ENCODE results near the gene CYS1. TPM values are rescaled to one million over a fixed set of nuclear protein-coding genes. Genes with fewer than 3 reads are reported as not detected.

Gene CYS1
- total RNA-seq, 2 experiments from 2014 or later: 0.75 TPM; not detected in 1

GRCh38 chr2:10087360-10087759, 7.1 kb upstream of the CYS1 start:
- Mint-ChIP-seq H3K27ac (no peak overlapping the region), H3K36me3 (peaks cover 8% of the 10 kb centered on the region), H3K27me3 (peaks cover 88% of the 10 kb centered on the region), H3K4me3 (no peak overlapping the region), H3K4me1 (peaks cover 10% of the 10 kb centered on the region), H3K9me3 (ENCODE audit: low read depth) (no peaks in the 10 kb centered on the region)
- DNase-seq (no peak), ATAC-seq (no peak)
- CTCF ChIA-PET: interaction anchor here (1.2 to 9.1 kb wide), 3 partner anchors 10 to 27 kb away, joined by 3 to 117 read pairs (median 8); no protein-coding TSS in a partner anchor

GRCh38 chr2:10086950-10087349, 6.7 kb upstream of the CYS1 start:
- H3K27me3 Mint-ChIP-seq: peaks cover 88% of the 10 kb centered on the region
- H3K4me3 Mint-ChIP-seq: no peak overlapping the region
- no peaks in the 10 kb centered on the region for H3K9me3 Mint-ChIP-seq (ENCODE audit: low read depth)
- H3K36me3 Mint-ChIP-seq: peaks cover 4% of the 10 kb centered on the region
- ATAC-seq: no peak
- no peak overlapping the region for H3K27ac Mint-ChIP-seq
- no peak for DNase-seq
- H3K4me1 Mint-ChIP-seq: peaks cover 6% of the 10 kb centered on the region
- CTCF ChIA-PET: interaction anchor here (1.2 to 9.1 kb wide), 3 partner anchors 10 to 27 kb away, joined by 3 to 117 read pairs (median 8); no protein-coding TSS in a partner anchor

DNA sequence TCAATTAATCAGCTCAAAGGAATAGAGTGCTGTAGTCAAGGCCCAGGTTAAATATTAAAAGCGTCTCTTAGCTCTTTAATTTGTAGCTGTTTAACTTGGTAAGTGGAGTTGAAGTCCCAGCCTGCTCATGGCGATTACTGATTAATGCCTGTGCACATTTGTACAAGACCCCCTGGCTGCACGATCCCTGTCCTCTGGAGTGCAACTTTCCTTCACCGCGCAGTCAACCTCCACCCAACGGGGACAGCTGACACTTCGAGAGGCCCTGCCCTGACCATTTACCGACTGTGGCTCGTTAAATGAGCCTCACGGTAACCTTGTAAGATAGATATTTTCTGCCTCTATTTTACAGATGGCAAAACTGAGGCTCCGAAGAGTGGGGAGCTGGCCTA, 5.5 kb upstream of the CYS1 start:
- no peak for ATAC-seq
- H3K36me3 Mint-ChIP-seq: no peaks in the 10 kb centered on the region
- H3K4me3 Mint-ChIP-seq: no peak overlapping the region
- peaks cover 8% of the 10 kb centered on the region for H3K4me1 Mint-ChIP-seq
- no peak overlapping the region for H3K27ac Mint-ChIP-seq
- DNase-seq: no peak
- CTCF ChIA-PET: interaction anchor here (1.2 to 9.1 kb wide), 4 partner anchors 12 to 350 kb away, joined by 3 to 117 read pairs (median 10); no protein-coding TSS in a partner anchor
- H3K27me3 Mint-ChIP-seq: peaks cover 88% of the 10 kb centered on the region
- H3K9me3 Mint-ChIP-seq (ENCODE audit: low read depth): no peaks in the 10 kb centered on the region

DNA sequence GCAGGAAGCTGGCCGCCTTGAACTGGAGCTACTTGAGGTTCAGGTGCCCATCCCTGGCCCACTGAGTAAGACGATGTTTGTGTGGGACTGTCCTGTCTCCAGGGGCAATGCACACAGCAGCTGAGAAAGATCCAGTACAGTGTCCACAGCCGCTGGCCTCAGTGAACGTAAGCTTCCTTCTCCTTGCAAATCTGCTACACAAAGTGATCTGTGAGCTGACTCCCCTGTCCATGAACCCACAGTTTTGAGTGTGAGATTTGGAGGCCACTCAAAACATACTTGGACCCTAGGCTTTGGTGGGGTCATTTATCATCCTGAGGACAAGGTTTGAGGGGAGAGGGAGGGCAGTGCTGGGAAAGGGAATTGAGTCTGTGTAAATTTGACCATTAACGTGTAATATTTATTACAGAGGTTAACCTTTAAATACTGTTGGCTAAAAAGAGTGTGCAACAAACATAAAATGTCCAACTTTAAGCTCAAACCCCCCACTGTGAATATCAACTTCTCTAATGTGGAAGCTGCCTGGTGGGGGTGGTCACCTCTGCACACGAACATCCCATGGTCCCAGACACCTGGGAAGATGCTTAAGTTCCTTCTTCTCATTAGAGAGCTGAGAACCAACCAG, 4.9 kb upstream of the CYS1 start:
- peaks cover 83% of the 10 kb centered on the region for H3K27me3 Mint-ChIP-seq
- H3K4me3 Mint-ChIP-seq: no peak overlapping the region
- no peak overlapping the region for H3K27ac Mint-ChIP-seq
- H3K36me3 Mint-ChIP-seq: no peaks in the 10 kb centered on the region
- no peak for ATAC-seq
- no peaks in the 10 kb centered on the region for H3K9me3 Mint-ChIP-seq (ENCODE audit: low read depth)
- CTCF ChIA-PET: interaction anchor here (0.8 to 9.1 kb wide), 5 partner anchors 12 to 350 kb away, joined by 3 to 117 read pairs (median 4); no protein-coding TSS in a partner anchor
- DNase-seq: no peak
- peaks cover 8% of the 10 kb centered on the region for H3K4me1 Mint-ChIP-seq

GRCh38 chr2:10084223-10084865, 4.1 kb upstream of the CYS1 start:
- no peak for DNase-seq
- H3K4me1 Mint-ChIP-seq: peaks cover 8% of the 10 kb centered on the region
- H3K27me3 Mint-ChIP-seq: peaks cover 75% of the 10 kb centered on the region
- ATAC-seq: no peak
- no peaks in the 10 kb centered on the region for H3K9me3 Mint-ChIP-seq (ENCODE audit: low read depth)
- CTCF ChIA-PET: interaction anchor here (0.8 to 9.1 kb wide), 4 partner anchors 13 to 351 kb away, joined by 3 to 117 read pairs (median 10); no protein-coding TSS in a partner anchor
- no peak overlapping the region for H3K27ac Mint-ChIP-seq
- H3K36me3 Mint-ChIP-seq: no peaks in the 10 kb centered on the region
- no peak overlapping the region for H3K4me3 Mint-ChIP-seq

DNA sequence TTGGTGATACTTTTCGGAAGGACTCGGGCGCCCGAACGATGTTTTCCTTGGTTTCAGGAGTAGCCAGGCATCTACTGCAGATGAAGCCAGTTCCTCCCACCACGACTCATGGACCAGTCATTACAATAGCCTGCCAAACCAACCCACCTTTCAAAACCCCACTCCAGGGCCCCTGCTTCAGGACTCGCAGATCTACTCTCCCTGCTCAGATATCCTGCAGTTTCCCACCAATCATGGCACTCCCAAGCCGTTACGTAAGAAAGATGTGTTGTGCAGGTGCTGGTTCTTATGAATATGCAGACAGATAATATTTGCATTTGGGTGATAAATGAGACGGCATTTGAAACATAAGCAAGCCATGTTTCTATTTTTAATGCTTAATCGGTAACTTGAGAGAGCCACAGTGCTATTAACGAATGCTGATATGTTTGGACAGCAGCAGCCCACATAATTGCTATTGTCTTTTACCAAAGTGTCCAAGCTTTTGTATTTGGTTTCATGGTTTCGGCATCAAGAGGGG, 3.5 kb upstream of the CYS1 start:
- ATAC-seq: no peak
- H3K4me3 Mint-ChIP-seq: no peak overlapping the region
- H3K4me1 Mint-ChIP-seq: peaks cover 11% of the 10 kb centered on the region
- H3K27me3 Mint-ChIP-seq: peaks cover 78% of the 10 kb centered on the region
- no peaks in the 10 kb centered on the region for H3K9me3 Mint-ChIP-seq (ENCODE audit: low read depth)
- no peaks in the 10 kb centered on the region for H3K36me3 Mint-ChIP-seq
- CTCF ChIA-PET: interaction anchor here (1.0 to 9.1 kb wide), 6 partner anchors 11 to 351 kb away, joined by 4 to 117 read pairs (median 12); no protein-coding TSS in a partner anchor
- DNase-seq: no peak
- no peak overlapping the region for H3K27ac Mint-ChIP-seq

DNA sequence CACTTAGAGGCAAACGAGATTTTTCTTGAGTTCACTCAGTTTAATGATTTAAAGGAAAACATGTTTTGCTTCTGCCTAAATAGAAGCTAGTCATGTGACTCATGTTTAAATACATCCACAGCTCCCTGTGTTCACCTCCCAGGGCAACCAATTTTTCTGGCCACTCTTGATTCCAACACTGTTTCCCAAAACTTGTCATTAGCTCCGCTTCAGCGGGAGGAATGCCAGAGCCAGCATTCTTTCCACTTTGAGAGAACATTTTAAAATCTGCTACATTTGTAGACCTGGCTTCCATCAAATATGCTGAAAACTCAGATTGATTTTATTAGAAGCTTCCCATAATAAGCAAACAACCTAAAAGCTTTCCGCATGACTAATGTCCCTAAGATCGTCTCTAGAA, 2.8 kb upstream of the CYS1 start:
- CTCF ChIA-PET: interaction anchor here (0.9 to 2.8 kb wide), 8 partner anchors 9 to 352 kb away, joined by 3 to 32 read pairs (median 4); no protein-coding TSS in a partner anchor
- Mint-ChIP-seq H3K27ac (no peak overlapping the region), H3K4me3 (no peak overlapping the region)

GRCh38 chr2:10080536-10081304, 509 bp upstream of the CYS1 start:
- Mint-ChIP-seq H3K9me3 (ENCODE audit: low read depth) (no peaks in the 10 kb centered on the region), H3K27me3 (peaks cover 81% of the 10 kb centered on the region), H3K36me3 (no peaks in the 10 kb centered on the region), H3K4me3 (peak overlapping the region; percentile 59), H3K4me1 (peaks cover 11% of the 10 kb centered on the region), H3K27ac (no peak overlapping the region)
- DNase-seq (no peak), ATAC-seq (peak; percentile 29)
- CTCF ChIA-PET: interaction anchor here (0.6 to 2.8 kb wide), 7 partner anchors 8 to 328 kb away, joined by 3 to 32 read pairs (median 4); no protein-coding TSS in a partner anchor

More for the DNA sequence above, 2.8 kb upstream of the CYS1 start:
- no peak for ATAC-seq
- no peaks in the 10 kb centered on the region for H3K9me3 Mint-ChIP-seq (ENCODE audit: low read depth)
- DNase-seq: no peak
- H3K4me1 Mint-ChIP-seq: peaks cover 11% of the 10 kb centered on the region
- peaks cover 80% of the 10 kb centered on the region for H3K27me3 Mint-ChIP-seq
- no peaks in the 10 kb centered on the region for H3K36me3 Mint-ChIP-seq

DNA sequence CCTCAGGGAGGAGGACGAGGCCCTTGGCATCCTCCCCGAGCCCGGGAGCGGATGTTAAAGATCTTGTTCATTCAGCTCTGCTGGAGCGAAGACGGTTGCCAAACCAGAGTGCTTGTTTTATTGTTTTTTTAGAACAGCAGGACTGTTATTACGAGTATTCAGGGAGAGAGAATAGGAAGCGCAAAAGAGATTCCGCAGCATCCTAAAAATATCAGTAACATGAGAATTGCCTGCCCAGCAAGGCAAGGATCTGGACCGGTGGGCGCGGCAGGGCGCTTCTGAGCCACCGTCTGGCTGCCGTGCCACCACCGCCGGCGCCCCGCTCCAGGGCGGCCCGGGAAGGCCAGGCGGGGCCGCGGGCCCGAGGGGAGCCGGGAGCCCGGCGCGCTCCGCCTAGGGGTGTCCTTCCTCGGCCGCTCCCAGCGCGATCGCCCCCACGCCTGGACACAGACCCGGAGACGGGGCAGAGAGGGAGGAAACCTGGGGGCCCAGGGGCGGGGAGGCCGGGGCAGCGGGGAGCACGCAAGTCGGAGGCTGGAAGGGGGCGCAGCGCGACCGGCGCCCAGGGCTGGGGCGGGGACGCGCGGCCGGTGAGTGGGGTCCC, 843 bp downstream of the CYS1 start:
- no peak overlapping the region for H3K27ac Mint-ChIP-seq
- H3K4me3 Mint-ChIP-seq: peak overlapping the region; percentile 61
- no peaks in the 10 kb centered on the region for H3K9me3 Mint-ChIP-seq (ENCODE audit: low read depth)
- peaks cover 81% of the 10 kb centered on the region for H3K27me3 Mint-ChIP-seq
- ATAC-seq (peak; percentile 41), DNase-seq (no peak)
- H3K4me1 Mint-ChIP-seq: peaks cover 11% of the 10 kb centered on the region
- H3K36me3 Mint-ChIP-seq: no peaks in the 10 kb centered on the region
- CTCF ChIA-PET: interaction anchor here (0.7 to 4.5 kb wide), 8 partner anchors 10 to 356 kb away, joined by 3 to 29 read pairs (median 4); no protein-coding TSS in a partner anchor

- DNase-seq (no peak), ATAC-seq (no peak)
- H3K4me1 Mint-ChIP-seq: peaks cover 16% of the 10 kb centered on the region
- no peak overlapping the region for H3K27ac Mint-ChIP-seq
- no peaks in the 10 kb centered on the region for H3K36me3 Mint-ChIP-seq
- no peaks in the 10 kb centered on the region for H3K9me3 Mint-ChIP-seq (ENCODE audit: low read depth)
- peak overlapping the region; percentile 61 for H3K4me3 Mint-ChIP-seq
- CTCF ChIA-PET: interaction anchor here (0.7 to 4.5 kb wide), 8 partner anchors 11 to 356 kb away, joined by 3 to 29 read pairs (median 4); no protein-coding TSS in a partner anchor
- H3K27me3 Mint-ChIP-seq: peaks cover 81% of the 10 kb centered on the region
These were observed 1.4 kb downstream of the CYS1 start for GRCh38 chr2:10078704-10079265.

DNA sequence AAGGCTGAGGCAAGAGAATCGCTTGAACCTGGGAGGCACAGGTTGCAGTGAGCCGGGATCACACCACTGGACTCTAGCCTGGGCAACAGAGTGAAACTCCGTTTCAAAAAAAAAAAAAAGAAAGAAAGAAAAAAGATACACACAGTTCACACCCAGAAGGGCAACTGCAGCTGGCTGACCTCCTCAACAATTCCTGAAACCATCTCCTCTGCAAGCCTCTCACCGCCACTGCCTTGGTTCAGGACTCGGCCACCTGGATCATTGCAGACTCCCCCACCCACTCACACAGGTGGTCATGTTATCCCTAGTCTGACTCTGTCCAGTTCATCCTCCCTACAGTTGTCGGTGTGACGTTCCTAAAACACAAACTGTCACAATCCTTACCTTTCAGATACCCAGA, 2.2 kb downstream of the CYS1 start:
- H3K4me1 Mint-ChIP-seq: peaks cover 21% of the 10 kb centered on the region
- H3K27ac Mint-ChIP-seq: no peak overlapping the region
- DNase-seq (no peak), ATAC-seq (no peak)
- no peak overlapping the region for H3K4me3 Mint-ChIP-seq
- peaks cover 79% of the 10 kb centered on the region for H3K27me3 Mint-ChIP-seq
- H3K9me3 Mint-ChIP-seq (ENCODE audit: low read depth): no peaks in the 10 kb centered on the region
- CTCF ChIA-PET: interaction anchor here (1.3 to 4.5 kb wide), 3 partner anchors 12 to 20 kb away, joined by 3 to 29 read pairs (median 12); no protein-coding TSS in a partner anchor
- H3K36me3 Mint-ChIP-seq: no peaks in the 10 kb centered on the region

DNA sequence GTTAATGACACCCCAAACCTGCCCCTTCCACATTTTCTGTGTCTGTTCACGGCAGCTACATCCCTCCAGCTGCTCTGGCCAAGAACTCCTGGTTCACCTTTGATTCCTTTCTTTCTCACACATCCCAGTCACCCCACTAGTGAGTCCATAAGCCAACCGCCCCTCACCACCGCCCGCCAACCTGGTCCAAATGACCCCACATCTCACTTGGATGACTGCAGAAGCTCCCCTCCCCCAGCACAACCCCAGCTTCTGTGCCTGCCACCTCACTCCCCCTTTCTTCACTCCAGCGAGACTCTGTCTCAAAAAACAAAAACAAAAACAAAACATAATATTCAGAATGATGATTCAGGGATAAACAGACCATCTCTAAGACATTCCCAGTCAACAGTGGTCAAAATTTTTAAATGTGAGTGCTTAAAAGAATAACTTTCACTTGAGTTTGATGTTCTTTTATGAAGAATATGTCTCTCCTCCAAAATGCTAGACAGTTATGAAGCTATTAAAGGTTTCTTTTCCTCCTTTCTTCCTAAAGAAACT, 3.2 kb downstream of the CYS1 start:
- CTCF ChIA-PET: interaction anchor here (1.0 to 4.5 kb wide), 4 partner anchors 15 to 227 kb away, joined by 3 to 29 read pairs (median 8); no protein-coding TSS in a partner anchor
- H3K27ac Mint-ChIP-seq: no peak overlapping the region
- peaks cover 25% of the 10 kb centered on the region for H3K4me1 Mint-ChIP-seq
- H3K4me3 Mint-ChIP-seq: no peak overlapping the region
- H3K9me3 Mint-ChIP-seq (ENCODE audit: low read depth): no peaks in the 10 kb centered on the region
- peaks cover 72% of the 10 kb centered on the region for H3K27me3 Mint-ChIP-seq
- no peak for DNase-seq
- no peaks in the 10 kb centered on the region for H3K36me3 Mint-ChIP-seq
- ATAC-seq: no peak
